Measurements from ENCODE around the gene PRKAG2. TPM values are rescaled to one million over a fixed set of nuclear protein-coding genes. Genes with fewer than 3 reads are reported as not detected.

Gene PRKAG2
- total and polyA plus RNA-seq, 2 experiments from 2014 or later: 17.0 to 19.5 TPM

DNA sequence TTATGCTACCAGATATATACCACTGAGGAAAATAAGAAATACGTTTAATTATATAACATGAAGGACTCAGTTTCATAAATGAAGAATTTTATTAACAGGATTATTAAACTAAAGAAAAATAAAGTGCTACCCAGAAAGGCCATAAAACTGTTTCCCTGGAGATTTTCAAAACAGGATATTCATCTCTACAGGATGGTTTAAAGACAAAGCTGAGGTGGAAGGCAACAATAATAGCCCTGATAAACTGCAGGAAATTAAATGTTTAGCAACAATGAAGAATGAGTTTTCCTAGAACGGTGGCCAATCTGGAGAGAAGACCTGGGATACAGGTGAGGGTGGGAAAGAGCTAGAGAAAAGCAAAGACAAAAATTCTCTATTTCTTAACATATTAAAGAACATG is 369.1 kb downstream of the PRKAG2 start:
- DNase-seq: no peak
- Histone ChIP-seq H3K27ac (no peak overlapping the region), H4K20me1 (ENCODE audit: insufficient read depth) (peaks cover 26% of the 10 kb centered on the region), H2AFZ (no peak overlapping the region), H3K27me3 (replicated peaks; ENCODE audit: insufficient read depth) (no peaks in the 10 kb centered on the region), H3K9ac (no peak overlapping the region), H3K4me2 (ENCODE audit: unreplicated experiment) (no peak overlapping the region), H3F3A (ENCODE audit: insufficient read depth) (peaks cover 25% of the 10 kb centered on the region), H3K4me3 (no peak overlapping the region), H3K36me3 (ENCODE audit: low read depth) (no peaks in the 10 kb centered on the region), H3K9me3 (ENCODE audit: low read depth) (no peaks in the 10 kb centered on the region), H3K79me2 (ENCODE audit: insufficient read depth) (peaks cover 100% of the 10 kb centered on the region), H3K4me1 (ENCODE audit: insufficient read depth) (peaks cover 23% of the 10 kb centered on the region), H3K9me2 (ENCODE audit: insufficient read depth) (no peaks in the 10 kb centered on the region)
- 74 to 80% methylated on average over 2 of the region's 2 CpGs for WGBS, 2 experiments (ENCODE audit: low coverage in 1 of 2, low lambda C conversion rate in 2 of 2, missing lambda C conversion rate in 2 of 2)
- in situ Hi-C loops (cut with MboI): no loop called here
- TF ChIP-seq EZH2 (IDR thresholded peaks at IDR 0.05; ENCODE audit: insufficient read depth, poor library complexity, severe bottlenecking): no peak
- TF ChIP-seq EZH2phosphoT487 (IDR thresholded peaks at IDR 0.05; ENCODE audit: insufficient read depth, low read depth): no peak

DNA sequence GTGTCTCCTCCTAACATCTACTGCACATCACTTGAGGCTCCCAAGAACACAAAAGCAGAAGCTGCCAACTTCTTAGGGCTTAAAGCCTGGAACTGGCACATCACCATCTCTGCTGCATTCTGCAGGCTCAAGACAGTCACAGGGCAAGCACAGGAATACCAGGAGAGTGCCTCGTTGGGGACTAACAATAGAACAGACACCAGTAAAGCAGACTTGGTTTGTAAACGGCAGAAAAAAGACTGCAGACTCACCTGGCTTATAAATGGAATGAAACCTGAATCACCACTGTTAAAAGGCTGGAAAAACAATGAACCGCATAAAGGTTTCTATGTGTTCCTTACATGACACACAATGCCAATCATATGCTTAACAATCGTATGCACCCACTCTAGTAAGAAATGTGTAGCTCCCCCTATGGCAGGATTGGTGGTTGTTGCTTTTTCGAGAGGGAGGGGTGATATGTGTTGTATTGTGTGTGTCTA is 370.0 kb downstream of the PRKAG2 start:
- peaks cover 21% of the 10 kb centered on the region for H4K20me1 ChIP-seq (ENCODE audit: insufficient read depth)
- H3K9me2 ChIP-seq (ENCODE audit: insufficient read depth): no peaks in the 10 kb centered on the region
- no peak overlapping the region for H3K4me2 ChIP-seq (ENCODE audit: unreplicated experiment)
- no peak overlapping the region for H2AFZ ChIP-seq
- TF ChIP-seq EZH2 (IDR thresholded peaks at IDR 0.05; ENCODE audit: insufficient read depth, poor library complexity, severe bottlenecking): no peak
- no peak for TF ChIP-seq EZH2phosphoT487 (IDR thresholded peaks at IDR 0.05; ENCODE audit: insufficient read depth, low read depth)
- in situ Hi-C loops (cut with MboI): no loop called here
- H3K27ac ChIP-seq: no peak overlapping the region
- DNase-seq: no peak
- H3K79me2 ChIP-seq (ENCODE audit: insufficient read depth): peaks cover 100% of the 10 kb centered on the region
- peaks cover 29% of the 10 kb centered on the region for H3K4me1 ChIP-seq (ENCODE audit: insufficient read depth)
- H3K9me3 ChIP-seq (ENCODE audit: low read depth): no peaks in the 10 kb centered on the region
- WGBS, 2 experiments (ENCODE audit: low coverage in 1 of 2, low lambda C conversion rate in 2 of 2, missing lambda C conversion rate in 2 of 2): 35 to 41% methylated on average over 5 of the region's 5 CpGs
- no peak overlapping the region for H3K4me3 ChIP-seq
- H3K36me3 ChIP-seq (ENCODE audit: low read depth): no peaks in the 10 kb centered on the region
- peaks cover 33% of the 10 kb centered on the region for H3F3A ChIP-seq (ENCODE audit: insufficient read depth)
- no peaks in the 10 kb centered on the region for H3K27me3 ChIP-seq (replicated peaks; ENCODE audit: insufficient read depth)
- H3K9ac ChIP-seq: no peak overlapping the region

Small RNAs within 50 kb of the gene (small RNA-seq; reads per million reads assigned to genes)
- gene RF00019 (ENCODE audit: low read depth, low replicate concordance) (not detected), gene RNU6-604P (ENCODE audit: low read depth, low replicate concordance) (not detected)

Other genes with a start within 250 kb of the PRKAG2 start
- not detected in 2 replicates for gene GALNTL5, start 79.3 kb upstream of the PRKAG2 start, total RNA-seq (2014; rRNA removed; shearing (Covaris generic))
- not detected in 2 replicates for gene GALNTL5, start 79.3 kb upstream of the PRKAG2 start, polyA plus RNA-seq (2016; fragmentation: Nextera tagmentation; extraction: Ambion mirVana)
- 49.1 and 70.3 TPM in 2 replicates for gene GALNT11, start 148.6 kb upstream of the PRKAG2 start, total RNA-seq (2014; rRNA removed; shearing (Covaris generic))
- 38.2 and 42.0 TPM in 2 replicates for gene GALNT11, start 148.6 kb upstream of the PRKAG2 start, polyA plus RNA-seq (2016; fragmentation: Nextera tagmentation; extraction: Ambion mirVana)